NCI-H1417 (cell line): ENCODE data around the gene PODN.

Experiments used
- DNase-seq, 3 experiments: peaks; one replicate each; lab custom pipeline; 2025; lab: John Stamatoyannopoulos, UW

Gene PODN

DNA sequence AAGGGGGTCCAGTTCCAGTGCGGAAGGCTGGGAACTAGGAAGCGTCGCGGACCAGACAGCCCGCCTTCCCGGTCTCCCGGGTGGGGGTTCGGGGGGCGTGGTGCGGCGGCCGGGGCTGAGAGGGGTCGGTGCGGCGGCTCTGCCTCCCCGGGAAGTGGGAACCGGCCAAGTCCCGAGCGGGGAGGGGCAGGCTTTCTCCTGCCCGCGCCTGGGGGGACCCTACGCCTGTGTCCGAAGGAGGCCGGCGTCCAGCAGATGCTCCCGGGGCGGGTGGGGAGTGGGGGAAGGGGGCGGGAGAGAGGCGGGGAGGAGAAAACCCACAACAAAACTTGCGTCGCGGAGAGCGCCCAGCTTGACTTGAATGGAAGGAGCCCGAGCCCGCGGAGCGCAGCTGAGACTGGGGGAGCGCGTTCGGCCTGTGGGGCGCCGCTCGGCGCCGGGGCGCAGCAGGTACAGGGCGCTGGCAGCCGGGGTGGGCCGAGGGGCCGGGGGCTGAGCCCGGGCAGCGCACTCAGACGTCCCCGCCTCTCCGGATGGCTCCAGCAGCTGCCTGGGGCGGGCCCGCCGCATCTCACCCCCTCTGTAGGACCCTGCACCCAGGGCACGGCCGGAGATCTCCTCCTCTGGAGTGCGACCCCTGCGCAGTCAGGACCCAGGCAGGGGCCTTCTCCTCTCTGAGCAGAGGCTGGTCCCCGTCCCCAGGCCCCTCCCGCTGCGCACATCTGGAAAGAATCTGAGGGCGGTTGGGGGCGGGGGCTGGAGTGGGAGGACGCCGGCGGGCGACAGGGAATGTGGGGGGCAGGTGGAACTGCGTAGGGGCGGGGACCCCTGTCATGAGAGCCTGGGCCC, at the start of gene PODN:
Gene PODN, plus strand, starts transcription at position 355 of the 849 bp plus-strand sequence. CDS start 7,643 bp downstream, outside the sequence.
- peak in 2 of 3 experiments; percentile 34 to 41 for DNase-seq

DNA sequence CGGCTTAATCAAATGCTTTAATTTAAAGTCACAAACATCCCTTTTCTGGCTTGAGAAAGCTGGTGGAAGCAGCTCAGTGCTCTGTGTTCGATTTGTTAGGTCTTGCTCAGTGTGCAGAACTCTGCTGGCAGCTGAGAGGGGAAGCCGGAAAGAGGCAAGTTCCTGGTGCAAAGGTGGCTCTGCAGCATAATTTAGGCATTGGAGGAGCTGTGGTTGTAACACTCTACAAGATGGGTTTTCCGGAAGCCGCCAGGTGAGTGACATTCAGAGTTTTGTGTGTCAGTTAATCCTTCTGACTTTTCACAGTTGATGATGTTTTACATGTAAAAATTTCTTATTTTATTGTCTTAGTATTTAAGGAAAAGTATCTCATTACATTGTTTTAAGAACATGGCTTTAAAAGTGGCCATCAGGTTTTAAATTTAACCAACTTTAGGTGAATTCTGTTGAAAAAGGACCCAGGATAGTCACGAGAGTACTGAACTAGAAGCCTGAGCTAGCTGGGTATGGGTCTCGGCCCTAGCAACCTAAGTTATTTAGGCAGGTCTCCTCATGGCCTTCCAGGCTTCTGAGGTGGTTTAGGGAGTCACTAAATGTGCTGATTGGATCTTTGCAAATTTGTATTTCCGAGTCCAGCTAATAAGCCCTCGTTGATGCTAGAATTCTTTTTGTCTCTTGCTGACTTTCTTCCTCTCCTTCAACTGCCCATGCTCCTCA, 47.1 kb upstream of the PODN start:
- DNase-seq, result peak; percentile 78 to 90 (median 81)

GRCh38 chr1:53015508-53015860, 46.5 kb upstream of the PODN start:
- DNase-seq, result peak in 1 of 3 experiments; percentile 34

- no peak for DNase-seq
Measured at GRCh38 chr1:53016705-53017104, 45.3 kb upstream of the PODN start.

- DNase-seq, result no peak
Measured at GRCh38 chr1:53020588-53020987, 41.4 kb upstream of the PODN start.

DNA sequence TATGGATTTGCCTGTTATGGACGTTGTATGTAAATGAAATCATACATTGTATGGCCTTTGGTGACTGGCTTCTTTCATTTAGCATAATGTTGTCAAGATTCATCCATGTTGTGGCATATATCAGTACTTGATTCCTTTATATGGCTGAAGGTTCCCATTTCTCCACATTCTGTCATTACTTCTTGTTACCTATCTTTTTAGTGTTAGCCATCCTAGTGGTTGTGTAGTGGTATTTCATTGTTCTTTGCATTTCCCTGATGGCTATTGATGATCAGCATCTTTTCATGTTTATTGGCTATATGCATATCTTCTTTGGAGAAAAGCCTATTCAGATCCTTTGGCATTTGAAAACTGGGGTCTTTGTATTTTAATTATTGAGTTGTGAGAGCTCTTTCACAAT, 39.8 kb upstream of the PODN start:
- DNase-seq, result no peak

GRCh38 chr1:53023546-53023945, 38.5 kb upstream of the PODN start:
- no peak for DNase-seq

GRCh38 chr1:53024117-53024516, 37.9 kb upstream of the PODN start:
- no peak for DNase-seq

DNA sequence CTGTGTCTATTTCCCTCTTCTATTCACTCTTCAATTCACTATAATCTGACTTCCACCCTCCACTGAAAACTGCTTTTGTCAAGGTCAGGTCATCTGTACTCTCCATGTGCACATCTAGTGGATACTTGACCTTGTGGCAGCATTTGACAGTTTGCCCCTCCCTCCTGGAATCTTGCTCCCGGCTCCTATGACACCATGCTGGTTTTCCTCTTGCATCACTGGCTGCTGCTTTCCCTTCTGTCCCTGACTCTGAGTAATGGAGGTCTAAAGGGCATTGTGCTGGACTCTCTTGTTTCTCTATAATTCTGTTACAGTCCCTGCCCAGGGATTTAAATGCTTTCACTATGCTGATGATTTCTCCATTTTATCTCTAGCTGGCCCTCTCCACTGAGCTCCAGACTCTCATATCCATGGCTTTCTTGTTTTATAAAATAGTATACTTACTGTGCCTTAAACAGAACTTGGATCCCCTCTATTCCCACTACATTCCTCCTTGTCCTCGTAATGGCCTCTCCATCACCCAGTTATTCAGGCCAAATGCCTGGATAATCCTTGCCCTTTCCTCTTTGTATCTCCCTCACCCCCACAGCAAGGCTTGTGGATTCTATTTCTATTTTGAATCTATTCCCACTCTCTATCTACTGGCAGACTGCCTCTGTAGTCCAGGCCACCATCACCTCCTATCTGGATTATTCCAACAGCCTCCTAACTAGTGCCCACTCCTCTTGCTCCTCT, 36.8 kb upstream of the PODN start:
- peak in 1 of 3 experiments; percentile 26 for DNase-seq

DNA sequence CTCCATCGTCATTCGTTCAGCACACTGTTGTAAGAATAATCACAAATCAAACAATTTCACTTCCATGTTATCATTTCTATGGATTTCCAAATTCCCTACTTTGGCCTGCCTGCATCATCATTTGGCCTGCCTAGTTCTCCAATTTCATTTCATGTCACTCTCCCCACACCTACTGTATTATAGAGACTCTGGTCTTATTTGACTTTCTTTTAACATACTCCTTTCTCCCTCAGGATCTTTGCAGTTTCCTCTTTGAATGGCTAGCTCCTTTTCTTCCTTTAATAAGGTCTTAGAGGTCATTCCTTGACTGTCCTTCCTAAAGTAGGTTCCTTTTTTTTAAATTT, 36.3 kb upstream of the PODN start:
- no peak for DNase-seq

DNA sequence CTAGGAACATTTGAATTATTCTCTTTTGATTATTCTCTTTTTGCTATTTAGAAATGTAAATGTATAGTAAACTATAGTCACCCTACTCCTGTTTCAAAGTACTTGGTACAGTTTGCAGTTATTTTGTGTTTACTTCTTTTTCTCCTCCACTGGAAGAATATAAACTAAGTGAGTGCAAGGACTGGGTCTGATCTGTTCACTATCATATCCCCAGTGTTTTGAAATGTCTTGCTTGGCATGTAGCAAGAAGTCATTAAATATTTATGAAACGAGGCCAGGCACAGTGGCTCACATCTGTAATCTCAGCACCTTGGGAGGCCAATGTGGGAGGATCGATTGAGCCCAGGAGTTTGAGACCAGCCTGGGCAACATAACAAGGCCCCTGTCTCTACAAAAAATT, 35.8 kb upstream of the PODN start:
- no peak for DNase-seq

GRCh38 chr1:53031732-53032131, 30.3 kb upstream of the PODN start:
- DNase-seq, result no peak

DNA sequence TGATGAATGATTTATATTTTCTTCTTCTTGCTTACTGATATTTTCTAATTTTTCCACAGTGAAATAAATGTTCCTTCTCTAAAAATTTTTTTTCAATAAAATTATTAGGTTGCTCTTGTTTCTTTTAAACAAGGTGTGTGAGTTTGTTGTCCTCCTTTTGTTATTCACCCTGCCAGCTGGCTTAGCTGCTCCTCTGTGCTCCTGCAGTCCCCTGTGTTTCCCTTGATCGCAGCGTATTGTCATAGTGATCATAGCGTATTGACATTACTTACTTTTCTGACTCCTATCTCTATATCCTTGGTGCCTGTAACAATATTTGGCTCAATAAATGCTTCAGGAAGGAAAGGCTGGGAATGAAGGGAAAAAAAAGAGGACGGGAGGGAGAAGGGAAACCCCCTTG, 24.9 kb upstream of the PODN start:
- DNase-seq, result no peak

DNA sequence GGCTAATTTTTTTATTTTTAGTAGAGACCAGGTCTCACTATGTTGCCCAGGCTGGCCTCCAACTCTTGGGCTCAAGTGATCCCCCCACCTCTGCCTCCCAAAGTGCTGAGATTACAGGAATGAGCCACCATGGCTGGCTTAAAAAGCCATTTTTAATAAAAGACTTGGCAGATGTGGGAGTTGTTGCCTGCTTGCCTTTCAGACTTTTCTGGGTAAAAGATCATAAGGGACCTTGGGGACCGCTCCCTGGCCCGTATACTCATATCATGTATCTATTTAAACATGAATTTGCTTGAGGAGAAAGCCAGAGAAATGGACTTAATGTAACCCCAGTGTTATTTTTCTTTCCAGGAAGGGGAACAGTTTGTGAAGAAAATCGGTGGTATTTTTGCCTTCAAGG, 23.4 kb upstream of the PODN start:
- no peak for DNase-seq

- DNase-seq, result no peak
Measured at GRCh38 chr1:53043271-53043670, 18.7 kb upstream of the PODN start.

GRCh38 chr1:53044926-53045325, 17.1 kb upstream of the PODN start:
- DNase-seq, result no peak

- peak in 1 of 3 experiments; percentile 12 for DNase-seq
Measured at GRCh38 chr1:53046930-53047329, 15.1 kb upstream of the PODN start.

DNA sequence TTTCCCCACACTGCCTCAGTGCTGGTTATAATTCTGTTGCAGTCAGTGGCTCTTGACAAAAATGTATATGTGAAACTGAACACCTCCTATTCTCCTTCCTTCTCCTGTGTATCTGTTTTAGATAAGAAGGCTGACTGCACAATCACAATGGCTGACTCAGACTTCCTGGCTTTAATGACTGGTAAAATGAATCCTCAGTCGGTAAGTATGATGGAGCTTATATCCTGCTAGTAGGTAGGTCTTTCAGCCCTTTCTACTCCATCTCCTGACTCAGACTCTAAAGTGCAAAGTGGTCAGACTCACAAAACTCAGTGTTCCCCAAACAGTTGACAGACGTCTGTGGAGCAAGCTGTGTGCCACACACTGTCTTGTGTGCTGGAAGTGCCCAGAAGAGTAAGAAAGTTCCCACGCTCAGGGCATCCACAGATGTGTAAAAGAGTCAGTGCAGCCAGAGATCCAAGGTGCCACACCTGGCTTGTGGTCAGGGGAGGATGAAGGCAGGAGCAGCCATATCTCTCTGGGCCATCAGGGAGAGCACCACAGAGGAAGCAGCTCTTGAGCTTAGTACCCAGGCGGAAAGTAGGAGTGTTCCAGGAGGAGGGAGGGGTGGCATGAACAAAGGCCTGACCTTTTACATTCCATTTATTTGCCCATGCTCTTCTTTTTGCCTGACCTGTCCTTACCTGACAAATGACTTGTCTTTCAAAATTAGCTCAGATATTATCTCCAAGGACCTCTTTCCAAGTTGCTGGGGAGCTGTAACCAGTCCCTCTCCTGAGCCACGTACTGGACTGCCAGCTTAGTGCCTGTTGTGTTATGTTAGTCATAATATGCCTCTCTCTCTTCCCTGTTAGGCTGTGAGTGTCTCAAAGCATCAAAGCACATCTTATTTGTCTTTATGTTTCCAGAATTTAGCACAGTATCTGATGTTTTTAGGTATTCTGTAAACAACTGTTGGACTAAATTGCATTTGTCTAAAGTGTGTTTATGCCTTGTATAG, 14.0 kb upstream of the PODN start:
- DNase-seq, result peak in 2 of 3 experiments; percentile 14 to 36

DNA sequence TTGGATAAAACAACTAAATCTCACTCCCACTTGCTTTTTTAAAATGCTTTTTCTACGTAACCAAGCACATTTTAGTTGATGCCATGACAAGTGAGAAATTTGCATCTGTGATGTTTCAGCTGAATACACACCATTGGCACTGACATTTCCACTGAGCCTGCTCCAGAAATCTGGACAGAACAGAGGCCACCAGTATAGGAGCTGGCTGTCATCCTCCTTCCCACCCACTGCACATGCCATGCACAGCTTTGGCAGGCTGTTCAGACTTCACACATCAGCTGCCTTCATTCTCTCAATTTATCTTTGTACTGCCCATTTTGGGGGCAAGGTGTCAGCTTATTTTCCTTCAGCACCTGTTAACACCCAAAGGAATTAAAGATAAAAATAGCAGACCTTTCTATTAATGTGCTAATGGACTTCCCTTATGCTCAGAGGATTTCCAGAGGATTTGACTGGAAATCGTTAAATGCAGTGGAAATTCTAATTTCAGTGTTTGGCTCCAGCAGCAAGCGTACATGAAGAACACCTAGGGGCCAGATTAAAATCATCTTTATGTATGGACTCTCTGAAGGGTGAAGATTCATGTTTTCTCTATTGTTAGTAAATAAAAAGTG, 12.9 kb upstream of the PODN start:
- peak in 1 of 3 experiments; percentile 5 for DNase-seq

DNA sequence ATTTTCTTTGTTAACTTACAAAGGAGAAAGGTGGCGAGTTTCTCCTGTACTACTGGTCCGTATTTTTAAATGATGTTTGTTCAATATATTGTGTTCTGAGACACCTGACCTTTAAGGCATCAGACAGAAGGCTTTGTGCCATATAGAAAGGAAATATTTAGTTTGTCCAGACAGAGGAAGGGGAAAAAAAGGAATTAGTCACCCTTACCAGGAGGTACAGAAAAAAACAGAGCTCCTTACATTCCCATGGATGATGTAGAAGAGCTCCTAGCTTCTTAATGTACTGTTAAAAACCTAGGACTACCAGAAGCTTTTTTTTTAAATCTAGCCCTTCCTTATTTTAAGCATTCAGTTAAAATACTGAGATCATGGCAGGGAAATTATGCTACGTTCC, 12.4 kb upstream of the PODN start:
- no peak for DNase-seq

DNA sequence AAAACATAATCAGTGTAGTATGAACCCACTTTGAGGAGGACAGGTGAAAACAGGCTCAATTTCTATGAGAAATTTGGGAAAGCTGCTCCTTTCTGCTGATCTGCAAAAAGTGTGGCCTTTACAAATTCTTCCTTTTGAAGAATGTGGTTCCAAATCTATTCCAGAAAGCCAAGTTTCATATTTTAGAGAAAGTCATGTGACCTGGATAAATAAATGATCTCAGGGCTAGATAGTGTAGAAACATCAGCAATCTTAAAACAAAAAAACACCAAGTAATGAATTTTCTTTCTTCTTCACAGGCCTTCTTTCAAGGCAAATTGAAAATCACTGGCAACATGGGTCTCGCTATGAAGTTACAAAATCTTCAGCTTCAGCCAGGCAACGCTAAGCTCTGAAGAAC, 11.7 kb upstream of the PODN start:
- no peak for DNase-seq
